Peyer's patch (tissue), 4 donors: ENCODE measurements around the gene KCNN1.

Experiments used
- CTCF ChIP-seq, 6 experiments: fragments of 450-650 bp in 4 of 6; fragments of 200-600 bp in 2 of 6; sonication (generic) in 1 of 6; IDR thresholded peaks; one replicate each; pipeline ENCODE4 v1.5.1; 2017 to 2019; ENCODE audit warnings: antibody characterized with exemption in 6 of 6, mild to moderate bottlenecking in 3 of 6, moderate library complexity in 1 of 6
- POLR2A ChIP-seq, 2 donors: fragments of 450-650 bp; IDR thresholded peaks; one replicate each; pipeline ENCODE4 v1.5.1; 2017; ENCODE audit warnings: antibody characterized with exemption in 2 of 2, mild to moderate bottlenecking in 2 of 2, moderate library complexity in 2 of 2

- no peak for TF ChIP-seq CTCF (IDR thresholded peaks at IDR 0.05)
- TF ChIP-seq POLR2A (IDR thresholded peaks at IDR 0.05) = no peak
Measured at GRCh38 chr19:17920527-17920926, 46.4 kb upstream of the KCNN1 start.
